SIG-M5 (cell line): ENCODE measurements around the gene CD3E.

Experiments used
- DNase-seq: peaks from one replicate; lab custom pipeline; 2025; lab: John Stamatoyannopoulos, UW

Gene CD3E

DNA sequence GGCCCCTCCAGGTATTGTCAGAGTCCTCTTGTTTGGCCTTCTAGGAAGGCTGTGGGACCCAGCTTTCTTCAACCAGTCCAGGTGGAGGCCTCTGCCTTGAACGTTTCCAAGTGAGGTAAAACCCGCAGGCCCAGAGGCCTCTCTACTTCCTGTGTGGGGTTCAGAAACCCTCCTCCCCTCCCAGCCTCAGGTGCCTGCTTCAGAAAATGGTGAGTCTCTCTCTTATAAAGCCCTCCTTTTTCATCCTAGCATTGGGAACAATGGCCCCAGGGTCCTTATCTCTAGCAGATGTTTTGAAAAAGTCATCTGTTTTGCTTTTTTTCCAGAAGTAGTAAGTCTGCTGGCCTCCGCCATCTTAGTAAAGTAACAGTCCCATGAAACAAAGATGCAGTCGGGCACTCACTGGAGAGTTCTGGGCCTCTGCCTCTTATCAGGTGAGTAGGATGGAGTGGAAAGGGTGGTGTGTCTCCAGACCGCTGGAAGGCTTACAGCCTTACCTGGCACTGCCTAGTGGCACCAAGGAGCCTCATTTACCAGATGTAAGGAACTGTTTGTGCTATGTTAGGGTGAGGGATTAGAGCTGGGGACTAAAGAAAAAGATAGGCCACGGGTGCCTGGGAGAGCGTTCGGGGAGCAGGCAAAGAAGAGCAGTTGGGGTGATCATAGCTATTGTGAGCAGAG is at the start of gene CD3E:
Gene CD3E, plus strand, starts transcription at position 163 of the 681 bp plus-strand sequence. Its CDS starts 223 bp downstream, at position 386.
- no peak for DNase-seq

DNA sequence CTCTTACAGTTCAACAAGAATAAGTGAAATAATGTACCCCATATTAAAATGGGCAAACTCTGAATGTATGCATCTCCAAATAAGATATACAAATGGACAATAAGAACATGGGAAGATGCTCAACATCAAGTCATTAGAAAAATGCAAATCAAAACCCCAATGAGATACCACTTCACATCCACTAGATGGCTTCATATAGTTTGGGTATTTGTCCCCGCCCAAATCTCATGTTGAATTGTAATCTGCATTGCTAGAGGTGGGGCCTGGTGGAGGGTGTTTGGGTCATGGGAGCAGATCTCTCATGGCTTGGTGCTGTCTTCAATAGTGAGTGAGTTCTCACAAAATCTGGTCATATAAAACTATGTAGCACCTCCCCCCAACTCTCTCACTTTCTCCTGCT is 46.1 kb upstream of the CD3E start:
- DNase-seq: no peak

DNA sequence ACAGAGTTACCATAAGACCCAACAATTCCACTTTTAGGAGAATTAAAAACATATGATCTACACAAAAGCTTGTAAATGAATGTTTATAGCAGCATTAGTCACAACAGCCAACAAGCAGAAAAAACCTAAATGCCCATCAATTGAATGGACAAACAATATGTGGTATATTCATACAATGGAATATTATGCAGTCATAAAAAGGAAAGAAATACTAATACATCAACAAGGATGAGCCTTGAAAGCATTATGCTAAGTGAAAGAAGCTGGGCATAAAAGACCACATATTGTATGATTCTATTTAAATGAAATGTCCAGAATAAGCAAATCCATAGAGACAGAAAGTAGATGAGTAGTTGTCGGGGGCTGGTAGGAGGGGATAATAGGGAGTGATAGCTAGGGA is 45.4 kb upstream of the CD3E start:
- no peak for DNase-seq

DNA sequence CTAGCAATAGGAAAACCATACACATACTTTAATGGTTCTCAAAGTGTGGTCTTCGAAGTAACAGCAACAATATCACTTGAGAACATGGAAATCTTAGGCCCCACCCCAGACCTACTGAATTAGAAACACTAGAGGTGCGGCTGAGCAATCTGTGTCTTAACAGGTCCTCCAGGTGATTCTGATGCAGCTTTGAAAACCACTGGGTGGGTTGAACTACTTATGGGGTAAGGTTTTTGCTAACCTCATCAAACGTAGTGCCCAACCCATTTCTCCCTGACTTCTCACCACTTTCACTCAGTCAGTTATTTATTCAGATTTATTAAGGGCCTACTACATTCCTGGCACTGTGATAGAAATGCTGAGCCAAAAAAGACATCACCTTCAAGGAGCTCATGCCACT is 44.2 kb upstream of the CD3E start:
- DNase-seq: no peak

DNA sequence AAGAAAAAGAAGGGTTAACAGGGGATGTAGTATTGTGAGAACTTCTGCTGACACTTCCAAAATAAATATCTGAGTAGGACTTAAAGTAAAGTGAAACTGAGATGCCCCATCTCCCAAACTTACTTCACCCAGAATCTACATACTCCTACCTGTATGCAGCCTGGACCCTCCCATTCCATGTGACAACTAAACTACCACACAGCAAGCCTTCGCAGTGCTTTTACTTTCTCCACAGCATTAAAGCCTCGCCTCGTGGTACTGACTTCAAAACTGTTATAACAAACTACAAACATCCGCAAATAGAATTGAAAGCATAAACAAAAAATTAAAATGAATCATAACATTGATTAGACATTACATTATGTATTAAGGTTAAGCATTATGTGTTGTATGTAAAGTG is 41.4 kb upstream of the CD3E start:
- DNase-seq: no peak

DNA sequence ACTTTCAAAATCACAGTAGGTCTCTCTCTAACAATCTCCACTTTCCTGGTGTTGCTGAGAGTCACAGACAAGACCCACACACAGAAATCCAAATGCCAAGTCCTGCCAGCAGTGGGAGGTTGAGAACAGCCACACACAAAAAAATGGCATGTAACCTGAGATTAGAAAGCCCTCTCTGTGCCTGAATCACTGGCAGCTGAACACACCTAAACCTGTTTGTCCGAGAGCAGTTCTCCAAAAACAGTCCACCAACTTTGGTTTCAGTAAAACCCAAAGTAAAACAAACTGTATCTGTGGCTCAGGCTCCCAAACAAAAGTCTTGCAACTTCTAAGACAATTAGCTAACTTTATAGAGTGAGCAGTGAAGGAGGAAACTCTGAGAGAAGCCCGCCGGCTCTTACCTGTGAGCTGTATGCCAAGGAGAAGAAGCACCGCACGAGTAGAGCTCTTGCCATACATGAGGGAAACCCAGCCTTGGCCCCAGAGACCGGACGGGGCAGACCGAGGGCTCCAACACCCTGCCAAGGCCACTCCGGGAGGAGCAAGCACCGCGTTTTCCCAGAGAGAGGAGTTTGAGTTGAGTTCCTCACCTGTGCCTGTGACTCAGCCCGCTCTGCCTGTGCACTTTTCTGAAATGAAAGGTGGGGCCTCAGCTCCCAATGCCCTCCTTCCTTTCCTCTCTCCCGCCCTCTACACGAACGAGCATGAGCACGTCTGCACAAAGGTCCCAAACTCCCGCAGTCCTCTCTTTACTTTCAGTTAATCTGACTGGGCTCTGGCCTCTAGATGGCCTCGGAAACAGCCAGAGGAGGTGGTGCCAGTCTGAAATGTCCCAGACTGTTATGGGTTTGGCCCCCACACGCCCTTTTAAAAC is 40.6 kb upstream of the CD3E start, which contains the start of gene MPZL2:
Gene MPZL2, minus strand, starts transcription at position 603 of the 874 bp plus-strand sequence. Its CDS starts 144 bp downstream, at position 459.
- DNase-seq: no peak

DNA sequence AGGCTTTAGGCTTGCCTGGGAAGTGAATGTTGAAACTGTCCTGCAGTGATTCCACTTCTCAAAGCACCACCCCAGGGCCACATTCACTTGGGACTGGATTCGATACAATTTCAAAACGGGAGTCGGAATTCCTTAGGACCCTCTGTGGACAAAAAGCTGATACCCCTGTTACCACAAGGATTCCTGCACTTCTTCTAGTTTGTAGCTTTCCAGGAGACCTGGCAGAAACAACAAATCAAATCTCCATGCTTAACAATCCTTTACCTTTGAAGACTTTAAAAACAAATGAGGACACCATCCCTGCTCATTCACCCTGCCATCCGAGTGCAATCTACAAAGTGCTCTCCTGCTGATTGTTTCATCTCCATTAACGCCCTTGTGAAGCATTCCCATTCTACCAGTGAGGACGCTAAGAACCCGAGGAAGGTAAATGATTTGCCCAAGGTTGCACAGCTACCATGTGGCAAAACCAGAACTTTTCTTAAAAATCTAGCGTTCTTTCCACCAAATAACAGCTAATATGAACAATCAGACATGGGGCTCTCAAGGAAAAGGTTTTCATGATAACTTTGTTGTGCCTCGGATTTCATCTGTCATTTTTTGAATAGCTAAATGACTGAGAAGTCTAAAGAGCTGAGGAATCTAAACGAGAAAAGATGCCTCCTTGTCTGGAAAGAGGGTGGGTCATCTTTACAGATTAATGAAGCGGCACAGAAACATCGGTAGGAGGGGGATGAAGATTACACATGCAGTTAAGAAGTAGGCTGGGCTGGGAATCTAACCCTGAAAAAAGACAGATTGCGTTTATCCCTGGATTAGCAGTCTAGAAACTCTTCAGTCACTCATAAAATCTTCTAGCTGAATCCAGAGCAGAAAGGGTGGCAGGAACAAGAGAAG is 39.7 kb upstream of the CD3E start:
- DNase-seq: no peak

DNA sequence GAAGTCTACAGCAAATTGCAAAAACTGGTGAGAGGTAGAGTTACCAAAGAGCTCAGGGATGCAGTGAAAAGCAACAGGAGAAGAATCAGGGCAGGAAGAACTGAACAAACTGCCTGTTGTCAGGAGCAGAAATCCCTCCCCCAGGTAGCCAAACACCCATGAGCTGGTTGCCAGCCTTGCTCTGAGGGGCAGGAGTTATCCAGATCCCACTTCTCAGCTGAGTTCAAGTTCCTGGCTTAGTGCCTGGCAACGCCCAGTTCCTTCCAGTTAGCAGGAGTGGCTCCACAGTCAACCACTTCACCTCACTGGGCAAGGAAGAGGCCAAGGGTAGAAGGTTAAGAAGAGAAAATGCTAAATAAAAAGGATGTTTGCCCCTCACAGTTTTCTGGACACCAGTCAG is 38.6 kb upstream of the CD3E start:
- DNase-seq: no peak

DNA sequence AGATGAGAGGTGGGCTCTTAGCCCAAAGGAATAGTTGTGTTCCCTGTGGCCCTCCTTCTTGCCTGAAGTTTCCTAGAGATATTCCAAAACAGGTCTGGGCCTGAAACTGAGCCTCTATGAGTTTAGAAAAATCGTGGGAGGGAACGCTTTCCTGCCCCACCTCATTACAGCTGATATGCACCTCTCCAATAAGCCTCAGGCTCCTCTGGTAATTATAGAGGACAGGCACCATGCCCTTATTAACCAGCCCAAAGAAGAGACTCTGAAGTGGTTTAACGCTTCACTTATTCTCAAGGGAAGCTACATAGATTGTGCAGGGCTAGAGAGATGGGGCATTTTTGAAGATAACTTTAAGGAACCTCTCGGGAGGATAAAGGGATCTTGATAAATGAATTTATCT is 37.0 kb upstream of the CD3E start:
- DNase-seq: no peak

DNA sequence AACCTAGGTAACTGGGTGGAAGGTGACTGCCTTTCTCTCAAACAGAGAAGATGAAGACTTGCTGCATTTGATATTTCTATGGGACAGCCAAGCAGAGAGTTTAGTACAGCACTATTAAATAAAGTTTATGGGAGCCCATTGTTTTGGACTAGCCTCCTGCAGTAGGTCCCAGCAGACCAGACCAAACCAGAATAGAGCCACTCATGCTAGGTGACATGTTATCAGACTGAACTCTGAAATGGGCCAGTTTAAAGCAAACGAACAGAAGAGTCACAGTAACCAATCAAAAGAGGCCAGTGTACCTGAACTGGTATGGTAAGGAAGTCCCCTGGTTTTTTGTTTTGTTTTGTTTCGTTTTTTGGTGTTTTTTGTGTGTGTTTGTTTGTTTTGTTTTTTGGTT is 32.5 kb upstream of the CD3E start:
- DNase-seq: no peak

DNA sequence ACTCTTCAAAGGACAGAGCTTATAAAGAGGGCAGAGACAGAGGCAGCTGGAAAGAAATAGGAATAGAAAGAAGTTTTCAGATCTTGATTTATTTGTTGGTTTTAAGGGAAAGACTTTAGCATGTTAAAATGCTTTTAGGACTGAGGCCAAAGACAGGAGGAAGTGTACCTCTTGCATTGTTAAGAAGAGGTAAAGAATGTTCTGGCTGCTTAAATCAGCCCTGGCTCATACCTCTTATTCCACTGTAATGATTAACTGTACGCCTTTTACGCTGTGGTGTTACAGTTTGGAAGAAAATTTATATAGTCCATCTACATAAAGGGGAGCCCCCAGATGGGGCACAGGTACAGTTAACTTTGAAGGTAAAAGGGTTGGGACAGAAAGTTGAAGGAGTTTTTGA is 30.3 kb upstream of the CD3E start:
- no peak for DNase-seq

DNA sequence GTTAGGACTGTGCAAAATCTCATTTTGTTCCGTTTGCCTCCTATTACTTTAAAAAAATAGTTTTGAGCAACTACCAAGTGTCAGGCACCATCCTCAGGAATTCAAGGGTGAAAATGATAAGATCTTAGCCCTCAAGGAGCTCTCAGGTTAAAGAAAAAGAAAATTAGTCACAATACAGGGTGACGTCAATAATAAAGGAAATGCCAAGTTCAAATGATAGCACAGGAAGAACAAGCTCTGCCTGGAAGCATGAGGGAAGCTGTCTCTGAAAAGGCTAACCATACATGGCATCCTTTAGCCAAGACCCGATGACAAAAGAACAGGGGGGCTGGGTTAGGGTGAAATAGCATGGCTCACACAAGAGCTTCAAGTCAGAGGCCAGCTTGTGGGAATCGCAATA is 29.4 kb upstream of the CD3E start:
- no peak for DNase-seq

DNA sequence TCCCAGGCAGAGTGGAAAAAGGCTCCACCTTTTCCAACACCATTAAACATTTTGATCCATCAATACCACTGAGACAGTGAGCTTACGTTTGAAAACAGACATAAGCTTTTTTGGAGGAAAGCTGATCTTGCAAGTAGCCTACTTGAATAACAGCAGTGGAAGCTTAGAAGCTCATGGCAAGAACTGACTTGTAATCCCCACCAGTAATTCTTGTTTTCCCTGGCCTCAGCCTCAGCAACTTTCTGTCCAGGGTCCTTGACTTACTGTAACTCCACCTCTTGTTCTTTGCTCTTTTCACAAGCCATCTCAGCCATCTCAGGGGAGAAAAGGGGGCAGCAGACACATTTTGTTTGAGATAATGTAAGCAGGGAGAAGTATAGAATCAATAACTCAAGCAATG is 28.1 kb upstream of the CD3E start:
- DNase-seq: no peak

DNA sequence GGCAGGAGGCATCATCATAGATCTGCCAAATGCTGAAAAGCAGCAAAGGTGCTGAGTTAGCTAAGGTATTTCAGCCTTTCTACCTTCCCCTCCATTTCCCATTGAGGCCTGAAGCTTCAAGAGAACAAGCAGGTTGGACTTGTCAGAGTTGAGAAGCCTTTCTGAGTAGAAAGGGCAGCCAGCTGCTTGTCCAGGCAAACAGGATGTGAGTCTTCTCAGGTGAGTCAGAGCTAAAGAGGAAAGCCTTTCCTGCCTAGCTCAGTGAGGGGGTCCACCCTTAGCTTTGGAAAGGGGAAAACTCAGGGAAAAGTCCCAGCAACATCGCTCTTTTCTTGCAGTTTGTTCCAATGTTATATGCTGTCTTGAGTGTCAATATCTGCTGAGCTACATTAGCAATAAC is 27.2 kb upstream of the CD3E start:
- no peak for DNase-seq

DNA sequence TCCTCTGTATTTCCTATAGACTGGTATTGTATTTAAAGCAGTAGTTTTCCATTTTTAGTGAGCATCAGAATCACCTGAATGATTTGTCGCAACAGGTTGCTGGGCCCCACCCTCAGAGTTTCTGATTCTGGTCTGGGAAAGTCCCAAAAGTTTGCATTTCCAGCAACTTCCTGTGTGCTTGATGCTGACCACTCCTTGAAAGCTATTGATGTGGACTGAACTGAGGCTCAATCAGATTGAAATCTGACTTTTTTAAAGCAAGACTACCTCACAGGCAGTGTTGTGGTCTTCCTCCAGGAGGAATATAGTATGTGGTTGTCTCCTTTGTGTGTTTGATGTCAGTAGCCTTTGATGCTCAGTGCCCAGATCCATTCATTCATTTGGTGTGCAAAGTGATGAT is 23.2 kb upstream of the CD3E start:
- DNase-seq: no peak

DNA sequence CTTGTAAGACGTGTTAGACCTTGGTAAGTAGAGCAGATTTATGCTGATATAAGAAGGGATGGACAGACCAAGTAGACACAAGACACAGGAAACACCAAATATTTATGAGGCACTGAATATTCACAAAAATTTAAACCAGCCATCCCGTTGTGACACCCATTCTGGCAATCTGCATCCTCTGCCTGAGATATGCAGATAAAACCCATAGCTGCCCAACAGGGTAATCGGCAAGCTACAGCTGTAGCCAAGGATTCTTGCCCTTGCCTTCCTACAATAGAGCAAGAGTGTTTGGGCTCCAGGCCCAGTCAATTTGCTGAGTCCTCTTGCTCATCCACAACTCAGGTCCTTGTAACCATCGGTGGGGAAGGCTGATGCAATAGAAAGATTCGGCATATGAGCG is 21.9 kb upstream of the CD3E start:
- no peak for DNase-seq

DNA sequence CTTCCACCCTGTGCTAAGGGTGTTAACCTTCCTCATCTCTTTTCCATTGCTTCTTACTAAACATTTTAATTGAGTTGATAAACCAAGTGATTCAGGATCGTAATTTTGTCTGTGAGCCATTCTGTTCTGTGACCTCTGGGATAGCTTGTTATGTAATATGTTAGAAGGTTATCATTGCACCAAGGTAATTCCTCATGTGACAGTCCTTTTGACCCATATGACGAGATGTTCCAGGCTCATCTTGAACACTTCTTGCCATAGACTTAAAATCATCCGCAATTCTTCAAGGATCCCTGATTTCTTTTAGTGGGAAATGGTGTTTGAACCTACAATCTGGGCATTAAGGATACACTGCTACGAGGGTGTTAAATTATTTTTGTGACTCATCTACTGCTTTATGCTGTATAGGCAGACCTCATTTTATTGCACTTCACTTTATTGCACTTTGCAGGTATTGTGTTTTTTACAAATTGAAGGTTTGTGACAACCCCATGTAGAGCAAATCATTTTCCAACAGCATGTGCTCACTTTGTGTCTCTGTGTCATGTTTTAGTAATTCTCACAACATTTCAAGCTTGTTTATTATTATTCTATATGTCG is 21.4 kb upstream of the CD3E start:
- no peak for DNase-seq

DNA sequence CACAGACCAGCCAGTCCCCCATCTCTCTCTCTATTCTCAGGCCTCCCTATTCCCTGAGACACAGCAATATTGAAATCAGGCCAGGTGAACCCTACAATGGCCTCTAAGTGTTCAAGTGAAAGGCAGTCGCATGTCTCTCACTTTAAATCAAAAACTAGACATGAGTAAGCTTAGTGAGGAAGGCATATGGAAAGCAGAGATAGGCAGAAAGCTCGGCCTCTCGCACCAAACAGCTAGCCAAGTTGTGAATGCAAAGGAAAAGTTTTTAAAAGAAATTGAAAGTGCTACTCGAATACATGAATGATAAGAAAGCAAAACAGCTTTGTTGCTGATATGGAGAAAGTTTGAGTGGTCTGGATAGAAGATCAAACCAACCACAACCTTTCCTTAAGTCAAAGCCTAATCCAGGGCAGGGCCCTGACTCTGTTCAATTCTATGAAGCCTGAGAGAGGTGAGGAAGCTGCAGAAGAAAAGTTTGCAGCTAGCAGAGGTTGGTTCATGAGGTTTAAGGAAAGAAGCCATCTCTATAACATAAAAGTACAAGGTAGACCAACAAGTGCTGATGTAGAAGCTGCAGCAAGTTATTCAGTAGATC is 20.7 kb upstream of the CD3E start:
- DNase-seq: no peak

DNA sequence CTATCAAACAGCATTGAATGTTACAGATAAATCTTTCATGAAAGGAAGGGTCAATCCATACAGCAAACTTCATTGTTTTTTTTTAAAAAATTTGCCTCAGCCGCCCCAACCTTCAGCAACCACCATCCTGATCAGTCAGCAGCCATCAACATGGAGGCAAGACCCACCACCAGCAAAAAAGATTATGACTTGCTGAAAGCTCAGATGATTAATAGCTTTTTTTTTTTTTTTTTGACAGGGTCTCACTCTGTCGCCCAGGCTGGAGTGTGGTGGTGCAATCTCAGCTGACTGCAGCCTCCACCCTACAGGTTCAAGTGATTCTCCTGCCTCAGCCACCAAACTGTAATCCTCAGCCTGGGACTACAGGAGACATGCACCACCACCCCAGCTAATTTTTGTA is 18.0 kb upstream of the CD3E start:
- no peak for DNase-seq

DNA sequence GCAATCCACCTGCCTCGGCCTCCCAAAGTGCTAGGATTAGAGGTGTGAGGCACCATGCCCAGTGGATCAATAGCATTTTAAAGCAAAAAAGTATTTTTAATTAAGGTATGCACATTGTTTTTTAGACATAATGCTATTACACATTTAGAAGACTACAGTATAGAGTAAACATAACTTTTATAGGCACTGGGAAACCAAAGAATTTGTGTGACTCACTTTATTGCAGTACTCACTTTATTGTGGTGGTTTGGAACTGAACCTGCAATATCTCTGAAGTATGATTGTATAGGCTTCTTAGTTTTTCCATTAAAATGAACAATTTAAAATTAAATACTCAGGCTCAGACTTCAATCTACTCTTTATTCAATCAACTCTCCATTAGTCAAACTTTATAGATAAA is 17.5 kb upstream of the CD3E start:
- no peak for DNase-seq

DNA sequence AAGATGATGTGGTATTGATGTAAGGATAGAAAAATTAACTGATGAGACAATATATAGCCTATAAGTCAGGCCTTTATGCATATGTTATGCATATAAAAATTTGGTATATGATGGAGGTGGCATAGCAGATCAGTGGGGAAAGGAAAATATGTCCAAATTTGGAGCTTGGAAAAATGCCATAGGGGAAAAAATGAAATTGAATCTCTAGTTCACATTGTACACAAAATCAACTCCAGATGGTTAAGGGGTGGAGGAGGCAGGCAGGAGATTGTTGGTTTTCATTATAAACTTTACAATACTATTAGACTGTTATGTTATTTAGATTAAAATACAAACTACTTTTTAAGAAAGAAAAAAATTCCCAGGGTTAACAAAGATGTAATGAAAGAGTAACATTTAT is 15.1 kb upstream of the CD3E start:
- no peak for DNase-seq

DNA sequence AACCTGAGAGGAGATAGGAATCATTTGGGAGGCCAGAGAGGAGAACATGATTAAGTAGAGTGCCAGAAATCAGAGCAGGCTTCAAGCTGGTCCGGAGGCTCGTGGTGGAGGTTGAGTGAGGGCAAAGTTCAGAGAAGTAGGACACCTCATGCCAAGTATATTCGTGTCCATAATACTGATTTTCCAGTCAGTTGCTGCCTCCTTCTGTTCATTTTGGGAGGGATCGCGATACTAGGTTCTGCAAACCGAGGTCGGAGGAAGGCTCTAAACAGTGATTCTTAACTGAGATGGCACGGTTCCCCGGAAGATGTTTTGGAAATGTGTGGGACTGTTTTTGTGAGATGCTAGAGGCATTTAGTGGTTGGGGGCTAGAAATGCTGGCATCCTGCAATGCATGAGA is 13.6 kb upstream of the CD3E start:
- no peak for DNase-seq
